ENCODE measurements around the gene LDB2.

- TF ChIP-seq POLR2A (IDR thresholded peaks at IDR 0.05) (no peak), CTCF (IDR thresholded peaks at IDR 0.05) (no peak)
Measured at GRCh38 chr4:16692046-16692445, 206.4 kb downstream of the LDB2 start.

All from tibial nerve (tissue), 3 donors.